Renal cortical epithelial cell (primary cell): ENCODE data around the gene NAALADL2. TPM values are rescaled to one million over a fixed set of nuclear protein-coding genes. Genes with fewer than 3 reads are reported as not detected.
A peak's percentile ranks its signal among the peaks of the same experiment; 100 is the strongest.

Experiments used
- DNase-seq: peaks from one replicate; pipeline ENCODE4 v3.0.0-alpha.2; 2011; ENCODE audit warnings: low read depth
- total RNA-seq: library from RNA; depleted of rRNA; stranded (reverse); fragments of >200 nt; gene quantifications from 2 replicates; pipeline ENCODE4 v1.2.3, GENCODE V29; 2014

Gene NAALADL2
- total RNA-seq, result 3.0 and 6.0 TPM in 2 replicates

GRCh38 chr3:174859114-174859735, at the start of gene NAALADL2:
Gene NAALADL2 (plus strand): TSS chr3:174859334.
- peak; percentile 58 for DNase-seq

DNA sequence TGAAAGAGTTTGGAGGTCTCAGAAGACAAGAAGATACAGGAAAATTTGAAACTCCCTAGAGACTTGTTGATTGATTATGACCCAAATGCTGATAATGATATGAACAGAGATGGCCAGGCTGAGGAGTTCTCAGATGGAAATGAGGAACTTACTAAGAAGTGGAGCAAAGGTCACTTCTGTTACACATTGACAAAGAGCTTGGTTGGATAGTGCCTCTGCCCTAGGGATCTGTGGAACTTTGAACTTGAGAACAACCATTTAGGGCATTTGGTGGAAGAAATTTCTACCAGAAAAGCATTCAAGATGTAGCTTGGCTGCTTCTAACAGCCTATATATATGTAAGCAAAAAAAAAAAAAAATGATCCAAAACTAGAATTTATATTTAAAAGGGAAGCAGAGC, 48.9 kb upstream of the NAALADL2 start:
- peak; percentile 40 for DNase-seq

DNA sequence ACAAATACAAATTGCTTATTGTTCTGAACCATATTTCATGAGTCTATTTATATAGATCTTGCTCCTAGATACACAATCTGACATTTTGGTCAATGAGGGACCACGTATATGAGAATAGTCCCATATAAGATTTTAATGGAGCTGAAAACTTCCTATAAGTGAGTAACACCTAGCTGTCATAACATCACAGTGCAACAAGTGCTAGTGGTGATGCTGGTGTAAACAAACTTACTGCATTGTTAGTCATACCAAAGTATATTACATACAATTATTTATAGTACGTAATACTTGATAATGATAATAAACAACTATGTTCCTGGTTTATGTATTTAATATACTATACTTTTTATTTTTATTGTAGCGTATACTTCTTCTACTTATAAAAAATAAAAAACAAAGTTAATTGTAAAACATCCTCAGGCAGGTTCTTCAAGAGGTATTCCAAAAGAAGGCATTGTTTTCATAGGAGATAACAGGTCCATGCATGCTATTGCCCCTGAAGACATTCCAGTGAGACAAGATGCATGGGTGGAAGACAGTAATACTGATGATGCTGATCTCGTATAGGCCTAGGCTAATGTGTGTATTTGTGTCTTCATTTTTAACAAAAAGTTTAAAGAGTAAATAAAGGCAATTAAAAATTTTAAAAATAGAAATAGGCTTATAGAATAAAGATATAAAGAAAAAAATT, 46.8 kb upstream of the NAALADL2 start:
- DNase-seq, result no peak

DNA sequence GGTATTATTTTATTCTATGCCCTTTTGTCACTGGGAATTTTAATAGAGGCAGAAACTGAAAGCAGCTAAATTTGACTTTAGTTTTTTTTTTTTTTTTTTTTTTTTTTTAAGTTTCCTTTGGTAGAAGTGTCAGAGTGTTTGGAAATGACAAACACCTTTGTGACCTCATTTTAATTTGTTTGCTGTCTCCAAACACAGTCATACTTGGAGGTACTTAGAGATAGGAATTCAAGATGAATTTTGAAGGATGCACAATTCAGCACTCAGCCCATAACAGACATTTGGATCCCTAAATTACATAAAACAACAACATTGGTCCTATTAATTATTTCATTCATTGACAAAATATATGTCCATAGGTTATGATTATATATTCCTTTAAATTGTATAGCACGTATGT, 43.4 kb upstream of the NAALADL2 start:
- no peak for DNase-seq

DNA sequence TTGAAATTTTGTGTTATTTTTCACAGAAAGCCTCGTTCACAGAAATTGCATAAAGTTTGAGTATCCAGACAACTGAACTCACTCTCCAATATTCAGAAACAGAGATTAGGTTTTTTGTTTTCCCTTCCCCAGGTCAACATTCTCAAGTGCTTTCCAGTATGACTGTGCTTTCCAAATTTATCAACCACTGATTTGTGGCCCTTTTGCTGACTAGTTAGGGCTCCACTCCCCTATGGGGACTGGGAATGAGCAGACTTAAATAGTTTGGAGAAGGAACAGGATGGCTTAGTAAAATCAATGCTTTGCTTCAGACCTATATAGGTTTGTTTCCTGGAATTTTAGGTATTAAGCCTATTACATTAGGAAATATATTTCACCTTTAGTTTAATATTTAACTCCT, 38.2 kb upstream of the NAALADL2 start:
- no peak for DNase-seq

DNA sequence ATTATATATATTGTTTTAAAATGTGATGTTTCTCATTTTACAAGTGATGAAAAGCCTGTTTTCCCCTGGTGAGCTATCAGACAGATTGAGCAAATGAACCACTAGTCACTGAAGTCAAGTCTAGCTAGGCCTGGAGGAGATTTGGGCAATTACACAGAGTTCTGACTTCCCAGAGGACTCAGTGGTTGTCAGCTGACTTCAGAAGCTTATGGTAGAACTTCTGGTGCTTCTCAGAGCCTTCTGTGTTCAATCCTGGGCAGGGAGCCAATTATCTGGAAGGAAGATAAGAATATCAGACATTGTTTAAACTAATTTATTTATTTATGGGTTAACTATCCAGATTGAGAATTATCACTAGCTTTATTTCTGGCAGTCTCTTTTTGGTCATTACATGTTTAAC, 37.7 kb upstream of the NAALADL2 start:
- no peak for DNase-seq

DNA sequence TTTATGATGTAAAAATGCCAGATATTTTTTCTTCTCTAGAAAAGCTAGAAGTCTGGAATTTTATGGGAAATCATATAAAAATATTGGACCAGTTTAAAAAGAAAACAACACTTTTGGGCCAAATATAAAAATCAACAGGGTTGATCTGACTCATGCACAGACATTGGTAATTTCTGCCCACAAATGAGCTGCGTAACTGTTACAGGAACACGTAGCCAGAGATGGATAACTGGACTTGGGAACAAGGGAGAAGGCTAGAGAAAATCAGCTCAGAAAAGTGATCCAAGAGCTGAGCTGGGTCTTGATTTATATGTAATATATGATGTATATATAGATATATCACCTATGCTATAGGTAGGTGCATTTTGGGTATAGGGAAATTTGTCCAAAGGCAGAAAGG, 36.8 kb upstream of the NAALADL2 start:
- no peak for DNase-seq

DNA sequence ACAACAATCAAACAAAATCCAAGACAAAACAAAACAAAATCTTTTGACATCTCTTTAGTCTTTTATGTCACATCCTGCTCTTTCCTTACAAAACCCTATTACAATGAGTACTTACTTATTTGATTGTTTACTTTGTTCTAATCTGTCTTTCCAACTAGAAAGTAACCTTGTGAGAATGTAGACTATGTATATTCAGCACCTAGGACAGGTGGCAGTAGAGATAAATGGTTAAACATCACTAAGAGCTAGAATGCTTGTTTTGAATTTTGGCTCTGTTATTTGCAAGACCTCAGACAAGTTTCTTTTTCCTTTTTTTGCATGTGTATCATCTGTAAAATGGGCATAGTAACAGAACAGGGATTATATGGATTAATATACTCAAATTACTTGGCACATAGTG, 33.1 kb upstream of the NAALADL2 start:
- no peak for DNase-seq

GRCh38 chr3:174844746-174845145, 14.4 kb upstream of the NAALADL2 start:
- DNase-seq, result no peak

DNA sequence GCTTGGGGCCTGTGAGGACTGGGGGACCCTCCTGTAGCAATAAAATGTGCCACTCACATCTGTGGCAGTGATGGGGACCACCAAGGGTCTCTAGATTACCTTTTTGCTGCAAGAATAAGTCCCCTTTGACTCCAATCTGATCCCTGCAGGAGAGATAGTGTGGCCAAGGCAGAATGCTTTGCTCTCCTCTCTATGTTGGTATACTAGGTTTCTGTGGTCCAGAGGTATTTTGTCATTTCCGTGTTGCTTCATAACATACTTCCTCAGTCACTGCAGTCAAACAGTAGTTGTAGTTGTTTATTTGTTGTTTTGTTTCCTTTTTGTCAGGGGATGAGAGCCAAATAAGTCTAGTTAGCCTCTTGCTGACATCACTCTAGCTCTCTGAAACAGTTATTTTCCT, 13.1 kb upstream of the NAALADL2 start:
- DNase-seq, result no peak

DNA sequence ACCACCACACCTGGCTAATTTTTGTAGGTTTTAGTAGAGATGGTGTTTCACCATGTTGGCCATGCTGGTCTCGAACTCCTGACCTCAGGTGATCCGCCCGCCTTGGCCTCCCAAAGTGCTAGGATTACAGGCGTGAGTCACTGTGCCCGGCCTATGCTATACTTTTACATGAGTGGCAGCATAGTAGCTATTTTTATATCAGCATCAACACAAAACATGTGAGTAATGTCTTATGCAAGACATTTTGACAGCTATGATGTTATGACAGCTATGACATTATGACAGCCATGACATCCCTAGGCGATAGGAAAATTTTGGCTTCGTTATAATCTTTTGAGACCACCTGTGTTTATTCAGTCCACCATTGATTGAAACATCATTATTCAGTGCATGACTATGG, 4.1 kb upstream of the NAALADL2 start:
- no peak for DNase-seq

DNA sequence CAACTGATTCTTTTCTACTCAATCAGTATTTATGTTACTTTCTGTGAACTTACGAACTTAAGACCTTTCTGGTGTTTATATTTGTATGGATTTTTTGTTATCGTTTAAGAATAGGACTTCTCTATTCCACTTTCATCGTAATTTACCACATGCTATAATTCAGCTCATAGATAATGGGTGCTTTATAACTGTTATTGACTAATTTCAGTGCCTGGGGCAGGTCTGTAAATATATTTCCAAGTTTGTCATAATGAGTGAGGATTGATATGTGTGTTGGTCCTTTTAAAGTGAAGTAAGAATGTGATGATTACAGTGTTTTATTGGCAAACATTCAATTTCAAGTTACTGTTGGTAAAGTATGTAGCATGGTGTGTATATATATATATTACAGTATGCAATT, 1.8 kb upstream of the NAALADL2 start:
- DNase-seq, result peak; percentile 11

- peak; percentile 98 for DNase-seq
Observed at GRCh38 chr3:174858353-174858752, 781 bp upstream of the NAALADL2 start.

- peak; percentile 36 for DNase-seq
Observed at GRCh38 chr3:174859756-174860155, 622 bp downstream of the NAALADL2 start.

- DNase-seq, result peak; percentile 55
Observed at GRCh38 chr3:174862101-174862500, 3.0 kb downstream of the NAALADL2 start.

GRCh38 chr3:174862666-174863065, 3.5 kb downstream of the NAALADL2 start:
- no peak for DNase-seq

DNA sequence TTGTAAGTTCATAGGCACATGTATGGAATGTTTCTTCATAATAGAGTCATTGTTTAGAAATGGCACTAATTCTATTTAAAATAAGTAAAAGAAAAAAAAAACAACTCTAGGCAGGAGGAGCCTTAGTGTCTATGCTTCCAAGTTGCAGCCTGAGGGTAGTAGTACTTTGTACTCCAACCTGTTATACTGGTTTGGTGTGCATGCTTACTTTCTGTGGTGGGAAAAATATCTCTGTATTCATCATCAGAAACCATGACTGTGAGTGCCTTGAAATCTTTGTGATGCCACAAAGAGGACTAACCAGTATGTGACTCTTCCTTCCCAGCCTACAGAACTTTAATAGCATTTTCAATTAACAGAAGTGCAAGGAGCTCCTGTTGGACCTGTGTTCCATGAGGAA, 4.4 kb downstream of the NAALADL2 start:
- DNase-seq, result peak; percentile 56

DNA sequence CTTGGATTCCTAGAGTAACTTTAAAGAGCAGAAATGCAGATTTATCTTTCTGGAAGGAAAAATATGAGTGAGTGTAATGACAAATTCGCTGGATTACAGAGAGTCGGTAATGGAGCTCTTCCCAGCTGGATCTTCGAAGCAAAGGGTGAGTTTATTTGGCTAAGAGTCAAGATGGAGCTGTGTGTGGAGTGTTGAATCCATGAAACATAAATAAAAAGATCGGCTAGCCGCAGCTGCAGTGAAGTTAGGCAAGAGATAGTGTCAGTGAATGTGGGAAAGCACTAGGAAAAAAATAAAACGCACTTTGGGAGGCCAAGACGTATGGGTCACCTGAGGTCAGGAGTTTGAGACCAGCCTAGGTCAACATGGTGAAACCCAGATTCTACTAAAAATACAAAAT, 10.3 kb downstream of the NAALADL2 start:
- no peak for DNase-seq

GRCh38 chr3:174873832-174874657, 14.9 kb downstream of the NAALADL2 start:
- DNase-seq, result no peak

- no peak for DNase-seq
Observed at GRCh38 chr3:174882789-174883188, 23.7 kb downstream of the NAALADL2 start.

DNA sequence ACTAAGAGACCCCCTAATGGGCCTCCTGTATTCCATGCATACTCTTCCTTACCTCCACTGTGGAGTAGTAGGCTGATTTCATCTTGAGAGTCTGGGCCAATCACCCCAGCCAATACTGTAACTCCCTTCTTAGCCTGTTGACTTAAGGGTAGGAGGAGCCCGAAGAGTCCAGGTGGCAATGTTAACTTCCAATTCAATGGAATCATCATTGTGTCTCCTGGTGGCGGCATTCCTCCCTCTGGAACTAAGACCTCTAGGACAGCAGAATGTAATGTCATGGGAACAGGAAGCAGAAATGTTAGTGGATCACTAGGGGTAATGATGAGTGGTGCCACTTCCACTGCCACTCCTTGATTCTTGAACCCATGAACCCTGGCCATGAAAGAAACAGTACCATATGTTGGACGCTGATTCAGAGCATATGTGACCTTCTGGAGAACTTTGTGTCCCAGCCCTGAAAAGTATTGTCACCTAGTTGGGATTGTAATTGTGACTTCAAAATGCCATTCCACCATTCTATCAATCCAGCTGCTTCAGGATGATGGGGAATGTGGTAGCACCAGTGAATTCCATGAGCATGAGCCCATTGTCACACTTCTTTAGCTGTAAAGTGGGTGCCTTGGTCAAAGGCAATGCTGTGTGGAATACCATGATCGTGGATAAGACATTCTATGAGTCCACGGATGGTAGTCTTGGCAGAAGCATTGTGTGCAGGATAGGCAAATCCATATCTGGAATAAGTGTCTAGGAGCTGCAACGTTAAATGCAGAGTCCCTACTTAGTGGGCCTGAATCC, 24.9 kb downstream of the NAALADL2 start:
- DNase-seq, result no peak
